H9 (cell line): Measurements from ENCODE around the gene CORO2B. TPM values are rescaled to one million over a fixed set of nuclear protein-coding genes. Genes with fewer than 3 reads are reported as not detected.

Experiments
- DNase-seq: peaks from one replicate; pipeline ENCODE4 v3.0.0-alpha.2; 2017
- H2AFZ ChIP-seq: one replicate; pipeline ENCODE4 v1.6.1; 2013; ENCODE audit warnings: mild to moderate bottlenecking, low read length, control low read depth, moderate library complexity
- H2AK5ac ChIP-seq: 2 replicates; pipeline ENCODE4 v1.6.1; 2013; ENCODE audit warnings: low read length, control low read depth, mixed read lengths; ENCODE audit not compliant: insufficient read length
- H2BK120ac ChIP-seq: one replicate; pipeline ENCODE4 v1.6.1; 2013; ENCODE audit warnings: low read depth, mild to moderate bottlenecking, low read length, control low read depth, inconsistent platforms; ENCODE audit not compliant: poor library complexity, severe bottlenecking
- H2BK12ac ChIP-seq: 2 replicates; pipeline ENCODE4 v1.6.1; 2013; ENCODE audit warnings: low read length, control low read depth, mixed read lengths, low read depth; ENCODE audit not compliant: insufficient read length
- H2BK15ac ChIP-seq: 2 replicates; pipeline ENCODE4 v1.6.1; 2013; ENCODE audit warnings: low read depth, low read length, control low read depth
- H2BK20ac ChIP-seq: one replicate; pipeline ENCODE4 v1.6.1; 2013; ENCODE audit warnings: low read depth, mild to moderate bottlenecking, low read length, control low read depth, inconsistent platforms; ENCODE audit not compliant: poor library complexity, severe bottlenecking
- H2BK5ac ChIP-seq: 2 replicates; pipeline ENCODE4 v1.6.1; 2013; ENCODE audit warnings: low read length, control low read depth, mixed read lengths; ENCODE audit not compliant: insufficient read length
- H3K14ac ChIP-seq: 2 replicates; pipeline ENCODE4 v1.6.1; 2013; ENCODE audit warnings: low read length, control low read depth; ENCODE audit not compliant: insufficient read depth
- H3K18ac ChIP-seq: 2 replicates; pipeline ENCODE4 v1.6.1; 2013; ENCODE audit warnings: low read depth, mild to moderate bottlenecking, mixed read lengths, low read length, control low read depth; ENCODE audit not compliant: insufficient read length
- H3K23ac ChIP-seq: 2 replicates; pipeline ENCODE4 v1.6.1; 2013; ENCODE audit warnings: low read length, control low read depth, mixed read lengths, low read depth; ENCODE audit not compliant: insufficient read length
- H3K23me2 ChIP-seq: 2 replicates; pipeline ENCODE4 v1.6.1; 2013; ENCODE audit warnings: low read depth, mild to moderate bottlenecking, mixed read lengths, low read length, control low read depth; ENCODE audit not compliant: insufficient read length, poor library complexity, severe bottlenecking
- H3K27ac ChIP-seq: 2 replicates; pipeline ENCODE4 v1.5.1; 2013; ENCODE audit warnings: low read length, control low read depth, mixed read lengths, low read depth; ENCODE audit not compliant: insufficient read length
- H3K27me3 ChIP-seq: 2 replicates; pipeline ENCODE4 v1.6.1; 2013; ENCODE audit warnings: low read length, control low read depth, inconsistent platforms; ENCODE audit not compliant: insufficient read depth
- H3K4ac ChIP-seq: 2 replicates; pipeline ENCODE4 v1.6.1; 2013; ENCODE audit warnings: low read depth, mild to moderate bottlenecking, control low read depth, inconsistent platforms, low read length, moderate library complexity
- H3K4me1 ChIP-seq: 2 replicates; pipeline ENCODE4 v1.6.1; 2013; ENCODE audit warnings: low read length, control low read depth, inconsistent platforms; ENCODE audit not compliant: insufficient read depth
- H3K4me2 ChIP-seq: 2 replicates; pipeline ENCODE4 v1.6.1; 2013; ENCODE audit warnings: low read length, control low read depth, mixed read lengths; ENCODE audit not compliant: insufficient read length, insufficient read depth
- H3K56ac ChIP-seq: 2 replicates; pipeline ENCODE4 v1.6.1; 2013; ENCODE audit warnings: low read depth, mild to moderate bottlenecking, mixed read lengths, low read length, control low read depth; ENCODE audit not compliant: insufficient read length
- H3K79me1 ChIP-seq: 2 replicates; pipeline ENCODE4 v1.6.1; 2013; ENCODE audit warnings: low read depth, mild to moderate bottlenecking, moderate library complexity, low read length, control low read depth, inconsistent platforms; ENCODE audit not compliant: insufficient read depth, poor library complexity, severe bottlenecking
- H3K79me2 ChIP-seq: 2 replicates; pipeline ENCODE4 v1.6.1; 2013; ENCODE audit warnings: low read length, control low read depth, inconsistent platforms; ENCODE audit not compliant: insufficient read depth
- H3K9ac ChIP-seq: 2 replicates; pipeline ENCODE4 v1.6.1; 2013; ENCODE audit warnings: low read length, control low read depth, mixed read lengths; ENCODE audit not compliant: insufficient read length; ENCODE audit errors: extremely low read depth
- H3K9me3 ChIP-seq: one replicate; pipeline ENCODE4 v1.6.1; 2013; ENCODE audit warnings: low read depth, low read length, inconsistent platforms; ENCODE audit not compliant: control insufficient read depth
- H3T11ph ChIP-seq: one replicate; pipeline ENCODE4 v1.6.1; 2013; ENCODE audit warnings: mild to moderate bottlenecking, low read length, control low read depth, inconsistent platforms
- H4K20me1 ChIP-seq: one replicate; pipeline ENCODE4 v1.6.1; 2013; ENCODE audit not compliant: control insufficient read depth, insufficient read length, insufficient read depth
- H4K5ac ChIP-seq: 2 replicates; pipeline ENCODE4 v1.6.1; 2013; ENCODE audit warnings: low read depth, mild to moderate bottlenecking, mixed read lengths, low read length, control low read depth; ENCODE audit not compliant: insufficient read length
- H4K8ac ChIP-seq: replicated peaks from 2 replicates; pipeline ENCODE4 v1.6.1; 2013; ENCODE audit warnings: low read length, control low read depth, mixed read lengths, low read depth; ENCODE audit not compliant: insufficient read length
- H4K91ac ChIP-seq: 2 replicates; pipeline ENCODE4 v1.6.1; 2013; ENCODE audit warnings: low read depth, mild to moderate bottlenecking, moderate library complexity, mixed read lengths, low read length, control low read depth; ENCODE audit not compliant: insufficient read length
- H3K27ac Mint-ChIP-seq, 3 experiments: 2 replicates in 2 of 3; 3 replicates in 1 of 3; pipeline ENCODE4 v1.8.0; 2020 to 2021; ENCODE audit warnings: mixed read lengths in 3 of 3, mild to moderate bottlenecking in 1 of 3, moderate library complexity in 1 of 3
- H3K27me3 Mint-ChIP-seq: 2 replicates; pipeline ENCODE4 v1.8.0; 2021; ENCODE audit warnings: low read depth, mild to moderate bottlenecking, moderate library complexity, mixed read lengths
- H3K36me3 Mint-ChIP-seq, 3 experiments: 2 replicates in 2 of 3; 3 replicates in 1 of 3; pipeline ENCODE4 v1.8.0; 2020 to 2021; ENCODE audit warnings: low read depth in 3 of 3, mixed read lengths in 3 of 3; ENCODE audit not compliant: insufficient read depth in 1 of 3
- H3K4me1 Mint-ChIP-seq, 2 experiments: 2 replicates each; pipeline ENCODE4 v1.8.0; 2020; ENCODE audit warnings: mixed read lengths in 2 of 2
- H3K4me3 Mint-ChIP-seq, 2 experiments: 2 replicates in 1 of 2; 3 replicates in 1 of 2; pipeline ENCODE4 v1.8.0; 2020 to 2021; ENCODE audit warnings: mild to moderate bottlenecking in 2 of 2, mixed read lengths in 2 of 2, moderate library complexity in 1 of 2
- H3K9me3 Mint-ChIP-seq, 2 experiments: 2 replicates in 1 of 2; 3 replicates in 1 of 2; pipeline ENCODE4 v1.8.0; 2020; ENCODE audit warnings: mild to moderate bottlenecking in 2 of 2, mixed read lengths in 2 of 2, moderate library complexity in 1 of 2
- CTCF ChIP-seq: fragments of 200-600 bp; sonication (generic); conservative IDR thresholded peaks from 3 replicates; pipeline ENCODE4 v1.8.0; 2021; ENCODE audit warnings: antibody characterized with exemption, mild to moderate bottlenecking
- WGBS: extraction: QIAGEN DNeasy Blood & Tissue Kit; methylation state at CpG from one replicate; pipeline ENCODE4 v1.1.7; 2013; ENCODE audit warnings: missing lambda C conversion rate, low lambda C conversion rate, mixed read lengths; ENCODE audit not compliant: insufficient read length; ENCODE audit errors: extremely low coverage; 5-methylcytosine and 5-hydroxymethylcytosine counted together
- total RNA-seq: library from RNA; stranded (reverse); gene quantifications from 2 replicates; pipeline ENCODE4 v1.2.1, GENCODE V29; 2021

The CORO2B gene
- total RNA-seq, 1 experiment from 2014 or later = 3.1 TPM

- no peak overlapping the region for H2BK20ac ChIP-seq
- no peak overlapping the region for H2AK5ac ChIP-seq
- DNase-seq = peak; percentile 38
- H3K14ac ChIP-seq = no peak overlapping the region
- Mint-ChIP-seq H3K36me3 (0 out of 7 replicates have a peak, but pooled peaks cover 0 to 2% (median 0%) of the 10 kb centered on the region in 3 experiments), H3K9me3 (peaks cover 3 to 6% of the 10 kb centered on the region in 2 experiments; a peak in 3 of 5 replicates), H3K4me1 (peaks cover 28 to 36% of the 10 kb centered on the region in 2 experiments), H3K27ac (peak overlapping the region in 1 of 3 experiments; percentile 94; a peak in 3 of 7 replicates), H3K27me3 (peaks cover 48% of the 10 kb centered on the region), H3K4me3 (peak overlapping the region; percentile 71 to 83)
- no peak overlapping the region for H2AFZ ChIP-seq
- no peak overlapping the region for H3K23ac ChIP-seq
- no peak overlapping the region for H3K27ac ChIP-seq
- no peaks in the 10 kb centered on the region; the same call in 1 of the 2 replicates for H3K27me3 ChIP-seq
- peaks cover 15% of the 10 kb centered on the region for H3K23me2 ChIP-seq
- H4K5ac ChIP-seq = no peak overlapping the region
- H3K79me2 ChIP-seq = no peaks in the 10 kb centered on the region
- no peaks in the 10 kb centered on the region for H4K20me1 ChIP-seq
- H3T11ph ChIP-seq = no peak overlapping the region
- no peak overlapping the region for H2BK15ac ChIP-seq
- no peaks in the 10 kb centered on the region for H3K9me3 ChIP-seq
- H2BK5ac ChIP-seq = no peak overlapping the region
- H4K91ac ChIP-seq = no peak overlapping the region
- WGBS = no CpG with 5 or more reads among the region's 30 CpGs
- TF ChIP-seq CTCF = no peak
- H3K18ac ChIP-seq = no peak overlapping the region
- no peak overlapping the region for H3K56ac ChIP-seq
- H3K79me1 ChIP-seq = no peaks in the 10 kb centered on the region
- peaks cover 4% of the 10 kb centered on the region; the same call in 1 of the 2 replicates for H3K4me1 ChIP-seq
- no peak overlapping the region for H2BK12ac ChIP-seq
- no peak overlapping the region for H4K8ac ChIP-seq
- no peak overlapping the region for H2BK120ac ChIP-seq
- no peak overlapping the region for H3K9ac ChIP-seq
- H3K4me2 ChIP-seq = peak overlapping the region; percentile 86
- no peak overlapping the region for H3K4ac ChIP-seq
These were observed 20.2 kb upstream of the CORO2B start for GRCh38 chr15:68558318-68559305.
